Measurements from ENCODE around the gene GPRC5C. TPM values are rescaled to one million over a fixed set of nuclear protein-coding genes. Genes with fewer than 3 reads are reported as not detected.

GPRC5C gene
- total and polyA plus RNA-seq, 2 donors (not counting 1 experiment from before 2014, with no cell fraction given) = 0.66 to 1.1 TPM

- ATAC-seq (ENCODE audit: low read depth) (no peak), DNase-seq (no peak)
- H3K27ac ChIP-seq (ENCODE audit: low read length in 2 of 2) = no peak overlapping the region
- H3K4me2 ChIP-seq (replicated peaks; ENCODE audit: low read depth, low read length, poor library complexity, severe bottlenecking) = no peak overlapping the region
- H3K36me3 ChIP-seq (replicated peaks in 1 of 2; ENCODE audit: control extremely low read depth in 1 of 2, control insufficient read depth in 1 of 2, extremely low read depth in 1 of 2, insufficient read depth in 2 of 2, low read length in 1 of 2) = no peaks in the 10 kb centered on the region
- POLR2A ChIA-PET = no interaction called here
- no peaks in the 10 kb centered on the region for H3K79me2 ChIP-seq (ENCODE audit: control insufficient read depth, insufficient read depth, low read length)
- Mint-ChIP-seq H3K9me3 (ENCODE audit: insufficient read depth) (no peaks in the 10 kb centered on the region), H3K27ac (no peak overlapping the region), H3K4me3 (no peak overlapping the region), H3K4me1 (no peaks in the 10 kb centered on the region), H3K27me3 (peaks cover 19% of the 10 kb centered on the region)
- no peak overlapping the region for H2AFZ ChIP-seq (ENCODE audit: insufficient read depth, low read depth, low read length, poor library complexity, severe bottlenecking)
- no peak overlapping the region for H3K9ac ChIP-seq (ENCODE audit: low read length)
- no peak for TF ChIP-seq EZH2 (IDR thresholded peaks at IDR 0.05; ENCODE audit: borderline replicate concordance, insufficient read depth, low read depth, low read length, poor library complexity, severe bottlenecking)
- TF ChIP-seq CTCF (IDR thresholded peaks at IDR 0.05) = no peak
- intact Hi-C loops (cut with micrococcal nuclease) = no loop called here
- CTCF ChIA-PET = no interaction called here
- H3K4me3 ChIP-seq (ENCODE audit: control extremely low read depth in 1 of 5, extremely low read depth in 1 of 5, insufficient read depth in 1 of 5, low read depth in 2 of 5, low read length in 4 of 5) = no peak overlapping the region
- peaks cover 0 to 6% (median 1%) of the 10 kb centered on the region in 4 experiments for H3K27me3 ChIP-seq (replicated peaks in 1 of 4; ENCODE audit: control extremely low read depth in 1 of 4, control insufficient read depth in 3 of 4, insufficient read depth in 4 of 4, low read length in 3 of 4)
- WGBS (ENCODE audit: insufficient coverage) = no CpG with 5 or more reads among the region's 4 CpGs
- no peaks in the 10 kb centered on the region for H3K4me1 ChIP-seq (ENCODE audit: control insufficient read depth in 2 of 2, insufficient read depth in 2 of 2, low read length in 2 of 2)
- peaks cover 0 to 10% (median 0%) of the 10 kb centered on the region in 3 donors for H3K9me3 ChIP-seq (ENCODE audit: control extremely low read depth in 1 of 3, control insufficient read depth in 2 of 3, insufficient read depth in 1 of 3, low read length in 2 of 3)
- no peaks in the 10 kb centered on the region for H4K20me1 ChIP-seq (ENCODE audit: control insufficient read depth, insufficient read depth, low read length, poor library complexity, severe bottlenecking)
Measured at GRCh38 chr17:74396567-74396966, 35.3 kb upstream of the GPRC5C start.

GRCh38 chr17:74402048-74402447, 29.8 kb upstream of the GPRC5C start:
- Mint-ChIP-seq H3K27me3 (peaks cover 14% of the 10 kb centered on the region), H3K4me3 (no peak overlapping the region), H3K9me3 (ENCODE audit: insufficient read depth) (no peaks in the 10 kb centered on the region), H3K27ac (no peak overlapping the region), H3K4me1 (no peaks in the 10 kb centered on the region)
- Histone ChIP-seq H2AFZ (ENCODE audit: insufficient read depth, low read depth, low read length, poor library complexity, severe bottlenecking) (no peak overlapping the region), H3K9me3 (ENCODE audit: control extremely low read depth in 1 of 3, control insufficient read depth in 2 of 3, insufficient read depth in 1 of 3, low read length in 2 of 3) (no peaks in the 10 kb centered on the region), H3K9ac (ENCODE audit: low read length) (no peak overlapping the region), H3K79me2 (ENCODE audit: control insufficient read depth, insufficient read depth, low read length) (no peaks in the 10 kb centered on the region), H3K4me3 (ENCODE audit: control extremely low read depth in 1 of 5, extremely low read depth in 1 of 5, insufficient read depth in 1 of 5, low read depth in 2 of 5, low read length in 4 of 5) (no peak overlapping the region), H3K4me2 (replicated peaks; ENCODE audit: low read depth, low read length, poor library complexity, severe bottlenecking) (no peak overlapping the region), H3K36me3 (replicated peaks in 1 of 2; ENCODE audit: control extremely low read depth in 1 of 2, control insufficient read depth in 1 of 2, extremely low read depth in 1 of 2, insufficient read depth in 2 of 2, low read length in 1 of 2) (no peaks in the 10 kb centered on the region), H4K20me1 (ENCODE audit: control insufficient read depth, insufficient read depth, low read length, poor library complexity, severe bottlenecking) (no peaks in the 10 kb centered on the region), H3K27ac (ENCODE audit: low read length in 2 of 2) (no peak overlapping the region), H3K27me3 (replicated peaks in 1 of 4; ENCODE audit: control extremely low read depth in 1 of 4, control insufficient read depth in 3 of 4, insufficient read depth in 4 of 4, low read length in 3 of 4) (no peaks in the 10 kb centered on the region), H3K4me1 (ENCODE audit: control insufficient read depth in 2 of 2, insufficient read depth in 2 of 2, low read length in 2 of 2) (no peaks in the 10 kb centered on the region)
- POLR2A ChIA-PET = no interaction called here
- DNase-seq (no peak), ATAC-seq (ENCODE audit: low read depth) (no peak)
- CTCF ChIA-PET = no interaction called here
- intact Hi-C loops (cut with micrococcal nuclease) = no loop called here
- WGBS (ENCODE audit: insufficient coverage) = 91% methylated on average over 6 of the region's 7 CpGs
- TF ChIP-seq CTCF (IDR thresholded peaks at IDR 0.05) = no peak
- no peak for TF ChIP-seq EZH2 (IDR thresholded peaks at IDR 0.05; ENCODE audit: borderline replicate concordance, insufficient read depth, low read depth, low read length, poor library complexity, severe bottlenecking)

Measured in B cell (primary cell).